IMR-90 (cell line): ENCODE measurements around the gene PDE4A.

Source experiments
- POLR2A ChIP-seq: IDR thresholded peaks from 2 replicates; pipeline ENCODE4 v1.6.1; 2012; ENCODE audit warnings: mild to moderate bottlenecking, low read depth, low read length
- RAD21 ChIP-seq: IDR thresholded peaks from 2 replicates; pipeline ENCODE4 v1.6.1; 2012; ENCODE audit warnings: low read length, improper control_type of control experiment
- TF ChIP-seq, protein P1 (sequence below): conservative IDR thresholded peaks from 2 replicates; pipeline ENCODE4 v1.5.1; 2012; ENCODE audit warnings: mild to moderate bottlenecking, low read depth, low read length, improper control_type of control experiment

DNA sequence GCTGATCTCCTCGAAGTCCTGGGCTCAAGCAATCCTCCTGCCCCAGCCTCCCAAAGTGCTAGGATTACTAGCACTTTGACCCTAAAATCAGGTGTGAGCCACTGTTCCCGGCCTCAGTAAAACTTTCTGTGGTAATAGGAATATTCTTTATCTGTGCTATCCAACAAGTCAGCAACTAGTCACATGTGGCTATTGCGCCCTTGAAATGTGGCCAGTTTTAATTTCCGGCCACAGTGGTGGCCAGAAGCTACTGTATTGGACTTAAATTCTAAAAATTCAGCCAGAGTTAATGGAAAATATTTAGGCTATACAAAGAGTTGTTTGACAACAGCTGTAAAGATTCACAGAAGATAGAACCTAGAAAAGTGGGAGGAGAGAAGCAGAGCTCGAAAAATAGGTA is 52.9 kb downstream of the PDE4A start:
- TF ChIP-seq, protein P1, sequence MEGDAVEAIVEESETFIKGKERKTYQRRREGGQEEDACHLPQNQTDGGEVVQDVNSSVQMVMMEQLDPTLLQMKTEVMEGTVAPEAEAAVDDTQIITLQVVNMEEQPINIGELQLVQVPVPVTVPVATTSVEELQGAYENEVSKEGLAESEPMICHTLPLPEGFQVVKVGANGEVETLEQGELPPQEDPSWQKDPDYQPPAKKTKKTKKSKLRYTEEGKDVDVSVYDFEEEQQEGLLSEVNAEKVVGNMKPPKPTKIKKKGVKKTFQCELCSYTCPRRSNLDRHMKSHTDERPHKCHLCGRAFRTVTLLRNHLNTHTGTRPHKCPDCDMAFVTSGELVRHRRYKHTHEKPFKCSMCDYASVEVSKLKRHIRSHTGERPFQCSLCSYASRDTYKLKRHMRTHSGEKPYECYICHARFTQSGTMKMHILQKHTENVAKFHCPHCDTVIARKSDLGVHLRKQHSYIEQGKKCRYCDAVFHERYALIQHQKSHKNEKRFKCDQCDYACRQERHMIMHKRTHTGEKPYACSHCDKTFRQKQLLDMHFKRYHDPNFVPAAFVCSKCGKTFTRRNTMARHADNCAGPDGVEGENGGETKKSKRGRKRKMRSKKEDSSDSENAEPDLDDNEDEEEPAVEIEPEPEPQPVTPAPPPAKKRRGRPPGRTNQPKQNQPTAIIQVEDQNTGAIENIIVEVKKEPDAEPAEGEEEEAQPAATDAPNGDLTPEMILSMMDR: no peak
- no peak for TF ChIP-seq POLR2A
- TF ChIP-seq RAD21: no peak
